Heart left ventricle (tissue), 16 donors: ENCODE results near the gene KRT75. TPM values are rescaled to one million over a fixed set of nuclear protein-coding genes. Genes with fewer than 3 reads are reported as not detected.
"Not testable (repeated sequence)": the region's sequence is repeated elsewhere in the genome, so short reads cannot be mapped to it uniquely, and the experiment has no call there.

ENCODE experiments used
- ATAC-seq, 4 donors: fragments of 200-7000 bp; cut with Tn5 transposase; one replicate each; pipeline ENCODE4 v1.9.1; 2020 to 2022; ENCODE audit warnings: moderate library complexity in 4 of 4, mild to moderate bottlenecking in 3 of 4, moderate number of reproducible peaks in 1 of 4
- DNase-seq, 5 donors: peaks; one replicate each; pipeline ENCODE4 v3.0.0-alpha.2; 2020
- H3K27ac ChIP-seq, 12 donors: fragments of 200-600 bp; sonication (generic) in 4 of 12; one replicate each; pipeline versions ENCODE4 v1.5.0 to v1.8.0; 2016 to 2022; ENCODE audit warnings: mild to moderate bottlenecking in 2 of 12
- H3K27me3 ChIP-seq, 9 donors: fragments of 200-600 bp; sonication (generic) in 2 of 9; one replicate each; pipeline versions ENCODE4 v1.5.1 to v1.8.0; 2016 to 2022; ENCODE audit warnings: mild to moderate bottlenecking in 3 of 9
- H3K36me3 ChIP-seq, 9 donors: fragments of 200-600 bp; sonication (generic) in 2 of 9; one replicate each; pipeline versions ENCODE4 v1.5.0 to v1.8.0; 2018 to 2022; ENCODE audit warnings: mild to moderate bottlenecking in 2 of 9
- H3K4me1 ChIP-seq, 12 donors: fragments of 200-600 bp; sonication (generic) in 4 of 12; one replicate each; pipeline versions ENCODE4 v1.5.0 to v1.8.0; 2016 to 2022; ENCODE audit warnings: mild to moderate bottlenecking in 3 of 12
- H3K4me3 ChIP-seq, 12 donors: fragments of 200-600 bp; sonication (generic) in 4 of 12; one replicate each; pipeline versions ENCODE4 v1.5.0 to v1.8.0; 2017 to 2022; ENCODE audit warnings: mild to moderate bottlenecking in 9 of 12, moderate library complexity in 4 of 12
- H3K9me3 ChIP-seq, 12 donors: fragments of 200-600 bp; sonication (generic) in 4 of 12; one replicate each; pipeline versions ENCODE4 v1.5.0 to v1.8.0; 2016 to 2022; ENCODE audit warnings: mild to moderate bottlenecking in 1 of 12
- CTCF ChIP-seq, 12 donors: fragments of 200-600 bp; sonication (generic) in 4 of 12; IDR thresholded peaks; one replicate each; pipeline versions ENCODE4 v1.5.0 to v1.8.0; 2018 to 2022; ENCODE audit warnings: antibody characterized with exemption in 12 of 12, mild to moderate bottlenecking in 5 of 12
- POLR2A ChIP-seq, 2 donors: fragments of 450-650 bp; IDR thresholded peaks; one replicate each; pipeline ENCODE4 v1.6.1; 2017; ENCODE audit warnings: antibody characterized with exemption in 2 of 2, mild to moderate bottlenecking in 2 of 2, moderate library complexity in 2 of 2
- WGBS, 4 donors: extraction: QIAGEN DNeasy Blood & Tissue Kit in 2 of 4; methylation state at CpG; one replicate each; pipeline versions ENCODE4 v1.1.5 to v1.1.7; 2013 to 2018; 5-methylcytosine and 5-hydroxymethylcytosine counted together
- intact Hi-C, 10 donors: fragments of 100-400 bp; cut with DNase I; formaldehyde crosslinking; loops; one replicate each; pipeline versions ENCODE4 v1.11.1 to v1.14.2; 2022
- polyA plus RNA-seq, 2 donors: library from polyadenylated mRNA; stranded (reverse); fragments of 200-250 nt; gene quantifications; one replicate each; pipeline ENCODE4 v1.2.3, GENCODE V29; 2013
- total RNA-seq, 9 donors: library from RNA; depleted of rRNA in 2 of 9; stranded (reverse); fragments of >200 nt in 2 of 9; fragmentation: NEBNext Ultra II Directional in 3 of 9; extraction: Animal tissue kit (Norgen Biotek cat#: 25700) in 3 of 9; gene quantifications; one replicate each; pipeline versions ENCODE4 v1.1.0 to v1.2.4, GENCODE V29; 2016 to 2023
- donor health status: ischemic (EF 13 %, LVEDD 7.1; RV severe dilation, severe dysfunction).
- donor health status: healthy with polysubstance abuse.
- donor health status: DM: no; HTN: yes; CAD: no.
- donor health status: DM: no; HTN: no; CAD: no.
- donor health status: ischemic (EF 25% LVEDD 6.9; RV normal size, moderate dysfunction).
- donor health status: ischemic (EF 25% LVEDD 5.7; RV mildly dilated, moderate dysfunction).
- donor health status: healthy.
- donor health status: DM: yes; HTN: yes; CAD: no.
- donor health status: ischemic (EF 35%, LVEDD 5.7; RV mildly dilated, moderate dysfunction).
- donor health status: nonischemic (EF 11% LVEDD 7.7; RV severe dilation, severe dysfunction).
- donor health status: DM: yes; HTN: yes; CAD: no.
- donor health status: PGD.
- donor health status: ischemic (EF 29% LVEDD 5.4; RV normal size, mild dysfunction).
- donor health status: nonischemic (EF 23%, LVEDD 6.1; RV moderate dilation, normal function).

Gene KRT75
- total and polyA plus RNA-seq, 11 donors, result not detected

GRCh38 chr12:52413782-52414345, 20.3 kb downstream of the KRT75 start:
- no peak for DNase-seq
- TF ChIP-seq POLR2A (IDR thresholded peaks at IDR 0.05), result no peak
- no peak for TF ChIP-seq CTCF (IDR thresholded peaks at IDR 0.05)
- intact Hi-C loops, result loop anchor here in 1 of 10 donors (10.0 kb wide), 1 partner anchor 81 kb away; the partner anchor contains the start of gene KRT6A
- Histone ChIP-seq H3K4me3 (no peak overlapping the region), H3K4me1 (peaks cover 0 to 21% (median 0%) of the 10 kb centered on the region in 12 donors), H3K27me3 (no peaks in the 10 kb centered on the region), H3K36me3 (no peaks in the 10 kb centered on the region), H3K9me3 (no peaks in the 10 kb centered on the region), H3K27ac (no peak overlapping the region)
- WGBS, 4 donors, result 60 to 72% (median 66%) methylated on average over 6 to 8 of the region's 8 CpGs
- ATAC-seq, result no peak

- Histone ChIP-seq H3K36me3 (no peaks in the 10 kb centered on the region), H3K9me3 (no peaks in the 10 kb centered on the region), H3K4me1 (peaks cover 0 to 21% (median 0%) of the 10 kb centered on the region in 12 donors), H3K27me3 (peaks cover 0 to 2% (median 0%) of the 10 kb centered on the region in 9 donors), H3K4me3 (no peak overlapping the region), H3K27ac (no peak overlapping the region)
- no peak for DNase-seq
- intact Hi-C loops, result loop anchor here in 1 of 10 donors (10.0 kb wide), 1 partner anchor 82 kb away; the partner anchor contains the start of gene KRT6A
- ATAC-seq, result no peak
- TF ChIP-seq POLR2A (IDR thresholded peaks at IDR 0.05) (no peak), CTCF (IDR thresholded peaks at IDR 0.05) (no peak)
- 40 to 62% (median 53%) methylated on average over 4 of the region's 4 CpGs for WGBS, 4 donors
Observed at GRCh38 chr12:52413202-52413601, 21.0 kb downstream of the KRT75 start.

- H3K4me3 ChIP-seq, result no peak overlapping the region
- H3K27me3 ChIP-seq, result peaks cover 0 to 6% (median 0%) of the 10 kb centered on the region in 9 donors
- H3K36me3 ChIP-seq, result no peaks in the 10 kb centered on the region
- ATAC-seq (no peak), DNase-seq (no peak)
- intact Hi-C loops, result loop anchor here in 1 of 10 donors (10.0 kb wide), 1 partner anchor 83 kb away; the partner anchor contains the start of gene KRT6A
- no peak overlapping the region for H3K27ac ChIP-seq
- H3K9me3 ChIP-seq, result no peaks in the 10 kb centered on the region
- H3K4me1 ChIP-seq, result peaks cover 0 to 13% (median 0%) of the 10 kb centered on the region in 12 donors
- TF ChIP-seq POLR2A (IDR thresholded peaks at IDR 0.05) (no peak), CTCF (IDR thresholded peaks at IDR 0.05) (no peak)
- WGBS, 4 donors, result 74 to 88% (median 83%) methylated on average over 9 to 10 of the region's 10 CpGs
Observed at GRCh38 chr12:52411815-52412214, 22.4 kb downstream of the KRT75 start.

- H3K4me1 ChIP-seq, ATAC-seq, H3K27me3 ChIP-seq, DNase-seq, H3K9me3 ChIP-seq, H3K27ac ChIP-seq, H3K36me3 ChIP-seq, H3K4me3 ChIP-seq: not testable (repeated sequence)
- 40 to 56% methylated on average over 1 of the region's 1 CpG; no CpG with 5 or more reads in 2 of the 4 donors for WGBS, 4 donors
- intact Hi-C loops, result loop anchor here in 1 of 10 donors (10.0 kb wide), 1 partner anchor 84 kb away; the partner anchor contains the start of gene KRT6A
Observed at GRCh38 chr12:52410589-52411248, 23.5 kb downstream of the KRT75 start.
